GM19468 (cell line): ENCODE data around the gene UBC.
"Not testable (repeated sequence)": the region's sequence is repeated elsewhere in the genome, so short reads cannot be mapped to it uniquely, and the experiment has no call there.

ENCODE experiments used
- ATAC-seq: cut with Tn5 transposase; IDR thresholded peaks from one replicate; pipeline ENCODE4 v1.9.1; 2021; ENCODE audit warnings: mild to moderate bottlenecking, moderate library complexity, moderate number of reproducible peaks; ENCODE audit not compliant: unreplicated experiment; ENCODE audit errors: extremely low read depth

The UBC gene

DNA sequence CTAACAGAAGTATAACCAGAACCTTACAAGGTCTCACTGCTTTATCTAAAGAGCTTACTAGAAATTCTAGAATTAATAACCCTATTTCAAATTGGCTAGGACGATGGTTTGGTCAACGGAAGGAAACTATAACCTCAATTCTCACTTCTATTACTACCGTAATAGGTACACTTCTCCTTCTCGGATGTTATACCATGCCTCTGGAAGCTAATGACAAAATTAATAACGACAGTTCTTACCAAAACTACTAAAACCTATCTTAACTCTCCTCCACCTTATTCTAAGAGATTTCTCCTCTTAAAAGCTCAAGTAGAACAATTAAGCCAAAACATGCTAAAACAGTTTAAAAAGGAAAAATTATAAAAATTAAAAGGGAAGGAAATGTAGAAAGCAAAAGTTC lies 23.7 kb upstream of the UBC start:
- ATAC-seq, result no peak

DNA sequence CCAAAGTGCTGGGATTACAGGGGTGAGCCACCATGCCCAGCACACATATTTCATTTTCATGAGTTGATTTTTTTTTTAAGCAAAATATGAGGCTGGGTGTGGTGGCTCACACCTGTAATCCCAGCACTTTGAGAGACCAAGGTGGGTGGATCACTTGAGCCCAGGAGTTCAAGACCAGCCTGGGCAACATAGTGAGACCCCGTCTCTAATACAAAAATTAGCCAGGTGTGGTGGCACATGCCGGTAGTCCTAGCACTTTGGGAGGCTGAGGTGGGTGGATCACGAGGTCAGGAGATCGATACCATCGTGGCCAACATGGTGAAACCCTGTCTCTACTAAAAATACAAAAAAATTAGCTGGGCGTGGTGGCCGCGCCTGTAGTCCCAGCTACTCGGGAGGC lies 17.1 kb upstream of the UBC start:
- not testable (repeated sequence) for ATAC-seq

DNA sequence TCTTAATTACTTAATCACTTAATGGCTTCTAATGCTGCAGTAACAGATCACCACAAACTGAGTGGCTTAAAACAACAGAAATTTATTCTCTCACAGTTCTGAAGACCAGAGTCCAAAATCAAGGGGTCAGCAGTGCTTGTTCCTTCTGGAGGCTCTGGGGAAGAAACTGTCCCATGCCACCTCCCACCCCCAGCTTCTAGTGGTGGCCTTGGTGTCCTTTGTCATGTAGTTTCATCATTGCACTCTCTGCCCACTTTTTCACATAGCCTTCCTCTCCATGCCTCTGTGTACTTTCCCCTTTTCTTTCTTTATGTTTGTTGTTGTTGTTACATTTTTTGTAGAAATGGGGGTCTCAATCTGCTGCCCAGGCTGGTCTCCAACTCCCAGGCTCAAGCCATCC lies 16.1 kb upstream of the UBC start:
- no peak for ATAC-seq

- ATAC-seq, result no peak
Measured at GRCh38 chr12:124929649-124930419, 15.4 kb upstream of the UBC start.

GRCh38 chr12:124928912-124929530 lies 14.6 kb upstream of the UBC start:
- no peak for ATAC-seq

GRCh38 chr12:124928095-124928911 lies 13.9 kb upstream of the UBC start:
- ATAC-seq, result no peak

- ATAC-seq, result no peak
Measured at GRCh38 chr12:124927201-124928094, 13.0 kb upstream of the UBC start.

GRCh38 chr12:124925782-124926181 lies 11.3 kb upstream of the UBC start:
- ATAC-seq, result not testable (repeated sequence)

- ATAC-seq, result no peak
Measured at GRCh38 chr12:124925117-124925516, 10.7 kb upstream of the UBC start.

DNA sequence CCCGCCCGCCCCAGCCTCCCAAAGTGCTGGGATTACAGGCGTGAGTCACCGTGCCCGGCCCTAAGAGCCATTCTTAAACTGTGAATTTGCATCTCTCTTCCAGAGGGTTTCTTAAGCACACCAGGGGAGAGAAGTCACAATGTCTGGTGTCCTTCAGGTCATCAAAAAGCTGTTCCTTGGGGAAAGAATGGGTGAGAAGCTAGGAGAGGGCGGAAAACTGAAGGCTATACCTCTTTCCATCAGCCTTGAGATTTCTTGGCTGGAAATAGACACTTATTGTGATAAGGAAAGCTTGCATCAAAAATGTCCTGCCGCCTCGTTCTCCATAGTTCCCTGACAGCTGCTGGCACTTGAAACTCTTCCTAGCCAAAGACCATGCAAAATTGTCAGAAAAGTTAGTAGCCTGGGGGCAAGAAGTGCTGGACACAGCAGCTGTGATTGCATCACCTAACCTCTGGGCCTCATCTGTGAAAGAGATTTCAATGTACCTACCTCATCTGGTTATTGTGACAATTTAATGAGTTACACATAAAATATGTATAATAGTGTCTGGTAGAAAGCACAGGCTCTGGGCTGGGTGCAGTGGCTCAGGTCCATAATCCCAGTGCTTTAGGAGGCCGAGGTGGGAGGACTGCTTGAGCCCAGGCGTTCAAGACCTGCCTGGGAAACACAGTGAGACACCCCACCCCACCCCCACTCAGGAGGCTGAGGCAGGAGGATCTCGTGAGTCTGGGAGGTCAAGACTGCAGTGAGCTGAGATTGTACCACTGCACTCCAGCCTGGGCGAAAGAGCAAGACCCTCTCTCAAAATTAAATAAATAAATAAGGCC lies 9.7 kb upstream of the UBC start:
- no peak for ATAC-seq

DNA sequence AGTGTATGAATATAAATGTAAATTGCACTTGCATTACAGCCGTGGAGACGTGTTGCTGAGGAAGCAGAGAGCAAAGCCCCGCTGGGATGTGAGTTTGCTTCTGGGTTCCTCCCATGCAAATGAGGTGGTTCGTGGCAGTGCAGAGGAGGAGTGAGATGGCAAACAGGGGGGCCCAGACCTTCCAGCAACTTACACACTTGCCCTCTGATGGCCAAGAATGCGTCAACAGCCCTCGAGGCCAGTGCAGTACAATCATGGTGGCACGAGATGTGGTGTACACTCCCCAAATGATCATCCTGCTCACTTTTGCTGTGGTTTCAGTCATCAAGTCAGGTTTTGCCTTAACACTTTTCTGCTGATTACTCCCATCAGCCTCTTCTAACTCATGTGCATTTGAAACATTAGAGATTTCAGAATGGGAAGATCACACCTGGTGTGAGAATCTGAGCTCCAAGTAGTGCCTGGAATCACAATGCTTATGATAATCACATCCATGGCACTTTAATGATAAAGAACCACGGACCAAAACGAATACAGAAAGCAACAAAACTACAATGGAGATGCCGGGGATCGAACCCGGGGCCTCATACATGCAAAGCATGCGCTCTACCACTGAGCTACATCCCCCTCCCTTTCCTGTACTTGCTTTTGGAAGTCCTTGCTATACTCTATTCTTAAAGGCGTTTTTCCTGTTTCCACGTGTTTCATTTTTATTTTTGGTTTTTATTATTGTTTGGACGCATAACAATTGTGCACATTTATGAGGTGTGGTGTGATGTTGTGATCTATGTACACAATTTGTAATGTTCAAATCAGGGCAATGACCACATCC lies 7.0 kb upstream of the UBC start:
- ATAC-seq, result peak; percentile 18

DNA sequence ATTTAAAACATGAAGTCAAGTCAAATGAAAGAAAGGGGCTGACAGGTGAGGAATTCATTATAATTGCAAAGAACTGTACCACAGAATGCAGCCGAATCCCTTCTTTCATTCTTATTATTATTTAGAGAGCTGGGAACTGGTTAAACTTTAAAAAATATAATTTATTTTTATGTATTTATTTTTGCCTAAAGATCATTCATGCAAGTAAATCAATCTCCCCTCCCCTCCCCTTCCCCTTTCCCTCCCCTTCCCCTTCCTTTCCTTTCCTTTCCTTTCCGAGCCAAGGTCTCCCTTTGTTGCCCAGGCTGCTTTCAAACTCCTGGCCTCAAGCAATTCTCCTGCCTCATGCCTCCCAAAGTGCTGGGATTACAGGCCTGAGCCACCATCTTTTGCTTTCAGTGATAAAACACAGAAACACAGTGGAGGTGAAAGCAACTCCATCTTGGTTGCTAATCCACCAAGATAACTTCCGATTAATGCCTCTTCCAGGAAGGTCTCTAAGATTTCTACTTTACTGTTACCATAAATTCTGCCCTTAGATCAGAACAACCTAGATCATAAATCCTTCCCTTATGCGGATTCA lies 6.0 kb upstream of the UBC start:
- ATAC-seq, result no peak

GRCh38 chr12:124919521-124920352 lies 5.3 kb upstream of the UBC start:
- no peak for ATAC-seq

GRCh38 chr12:124918622-124918988 lies 4.2 kb upstream of the UBC start:
- ATAC-seq, result not testable (repeated sequence)

GRCh38 chr12:124917841-124918621 lies 3.6 kb upstream of the UBC start:
- no peak for ATAC-seq

- ATAC-seq, result no peak
Measured at GRCh38 chr12:124917135-124917840, 2.8 kb upstream of the UBC start.
